ENCODE measurements around the gene VOPP1. TPM values are rescaled to one million over a fixed set of nuclear protein-coding genes. Genes with fewer than 3 reads are reported as not detected.

The VOPP1 gene
- total RNA-seq, 2 experiments from 2014 or later, result 32.6 to 34.7 TPM

DNA sequence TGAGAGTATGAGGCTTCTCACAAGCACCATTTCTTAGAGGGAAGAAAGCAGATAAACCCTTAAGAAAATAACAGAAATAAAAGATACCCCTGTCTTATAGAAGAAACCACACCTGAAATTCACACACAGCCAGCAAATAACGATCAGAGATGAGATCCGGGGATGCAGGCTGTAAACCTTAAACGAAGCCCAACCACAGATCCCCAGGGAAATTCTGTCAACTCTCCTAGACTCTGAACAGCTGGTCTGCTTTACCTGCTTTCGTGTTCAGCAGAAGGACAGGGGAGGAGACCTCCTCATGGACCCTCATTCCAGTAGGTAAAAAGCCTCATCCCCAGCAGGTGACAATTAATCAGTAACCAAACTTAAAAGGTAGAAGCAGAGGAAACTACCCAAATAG lies 45.0 kb downstream of the VOPP1 start:
- ATAC-seq (no peak), DNase-seq (no peak)
- peaks cover 56% of the 10 kb centered on the region for H3K4me1 Mint-ChIP-seq (ENCODE audit: low read depth)
- no peaks in the 10 kb centered on the region for H3K27me3 Mint-ChIP-seq
- TF ChIP-seq, protein P1, sequence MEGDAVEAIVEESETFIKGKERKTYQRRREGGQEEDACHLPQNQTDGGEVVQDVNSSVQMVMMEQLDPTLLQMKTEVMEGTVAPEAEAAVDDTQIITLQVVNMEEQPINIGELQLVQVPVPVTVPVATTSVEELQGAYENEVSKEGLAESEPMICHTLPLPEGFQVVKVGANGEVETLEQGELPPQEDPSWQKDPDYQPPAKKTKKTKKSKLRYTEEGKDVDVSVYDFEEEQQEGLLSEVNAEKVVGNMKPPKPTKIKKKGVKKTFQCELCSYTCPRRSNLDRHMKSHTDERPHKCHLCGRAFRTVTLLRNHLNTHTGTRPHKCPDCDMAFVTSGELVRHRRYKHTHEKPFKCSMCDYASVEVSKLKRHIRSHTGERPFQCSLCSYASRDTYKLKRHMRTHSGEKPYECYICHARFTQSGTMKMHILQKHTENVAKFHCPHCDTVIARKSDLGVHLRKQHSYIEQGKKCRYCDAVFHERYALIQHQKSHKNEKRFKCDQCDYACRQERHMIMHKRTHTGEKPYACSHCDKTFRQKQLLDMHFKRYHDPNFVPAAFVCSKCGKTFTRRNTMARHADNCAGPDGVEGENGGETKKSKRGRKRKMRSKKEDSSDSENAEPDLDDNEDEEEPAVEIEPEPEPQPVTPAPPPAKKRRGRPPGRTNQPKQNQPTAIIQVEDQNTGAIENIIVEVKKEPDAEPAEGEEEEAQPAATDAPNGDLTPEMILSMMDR (IDR thresholded peaks at IDR 0.05), result no peak
- H3K9me3 Mint-ChIP-seq, result no peaks in the 10 kb centered on the region
- CTCF ChIA-PET, result no interaction called here
- H3K4me3 Mint-ChIP-seq, result no peak overlapping the region
- intact Hi-C loops (cut with micrococcal nuclease), result no loop called here
- POLR2A ChIA-PET, result no interaction called here
- peaks cover 8% of the 10 kb centered on the region for H3K36me3 Mint-ChIP-seq (ENCODE audit: low read depth)
- no peak overlapping the region for H3K27ac Mint-ChIP-seq

DNA sequence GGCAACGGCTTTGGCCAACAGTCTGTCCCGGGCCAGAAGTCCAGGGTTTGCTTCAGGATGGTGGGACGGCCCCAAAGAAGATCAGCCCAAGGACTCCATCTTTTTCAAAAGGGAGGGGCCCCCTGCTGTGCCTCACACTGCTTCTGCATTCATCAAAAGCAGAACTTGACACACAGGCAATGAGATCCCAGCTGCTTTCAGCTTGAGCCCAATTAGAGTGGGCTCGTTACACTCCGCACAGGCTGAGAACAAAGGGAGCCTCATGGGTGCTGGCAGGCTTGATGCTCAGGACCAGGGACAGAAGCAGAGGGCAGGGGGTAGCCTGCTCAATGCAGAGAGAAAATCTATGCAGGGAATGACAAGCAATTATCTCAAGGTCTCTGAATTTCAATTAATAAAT lies 45.5 kb downstream of the VOPP1 start:
- CTCF ChIA-PET, result no interaction called here
- TF ChIP-seq, protein P1 (IDR thresholded peaks at IDR 0.05), result no peak
- ATAC-seq (no peak), DNase-seq (no peak)
- Mint-ChIP-seq H3K27ac (no peak overlapping the region), H3K4me1 (ENCODE audit: low read depth) (peaks cover 51% of the 10 kb centered on the region), H3K4me3 (no peak overlapping the region), H3K9me3 (no peaks in the 10 kb centered on the region), H3K36me3 (ENCODE audit: low read depth) (peaks cover 7% of the 10 kb centered on the region), H3K27me3 (no peaks in the 10 kb centered on the region)
- intact Hi-C loops (cut with micrococcal nuclease), result no loop called here
- POLR2A ChIA-PET, result interaction anchor here (0.5 kb wide), 1 partner anchor 46 kb away, joined by 3 read pairs; no protein-coding TSS in a partner anchor

GRCh38 chr7:55526329-55526728 lies 46.0 kb downstream of the VOPP1 start:
- H3K4me1 Mint-ChIP-seq (ENCODE audit: low read depth), result peaks cover 46% of the 10 kb centered on the region
- ATAC-seq (no peak), DNase-seq (no peak)
- TF ChIP-seq, protein P1 (IDR thresholded peaks at IDR 0.05), result no peak
- no peaks in the 10 kb centered on the region for H3K27me3 Mint-ChIP-seq
- intact Hi-C loops (cut with micrococcal nuclease), result no loop called here
- POLR2A ChIA-PET, result interaction anchor here (0.5 to 0.6 kb wide), 2 partner anchors 25 to 46 kb away, joined by 3 read pairs; no protein-coding TSS in a partner anchor
- peaks cover 4% of the 10 kb centered on the region for H3K36me3 Mint-ChIP-seq (ENCODE audit: low read depth)
- no peak overlapping the region for H3K27ac Mint-ChIP-seq
- CTCF ChIA-PET, result no interaction called here
- no peak overlapping the region for H3K4me3 Mint-ChIP-seq
- H3K9me3 Mint-ChIP-seq, result no peaks in the 10 kb centered on the region

- intact Hi-C loops (cut with micrococcal nuclease), result no loop called here
- POLR2A ChIA-PET, result interaction anchor here (0.7 kb wide), 1 partner anchor 9 kb away, joined by 3 read pairs; no protein-coding TSS in a partner anchor
- CTCF ChIA-PET, result interaction anchor here (1.2 to 1.8 kb wide), 4 partner anchors 8 to 91 kb away, joined by 3 to 6 read pairs (median 5); no protein-coding TSS in a partner anchor
- peaks cover 2% of the 10 kb centered on the region for H3K36me3 Mint-ChIP-seq (ENCODE audit: low read depth)
- no peaks in the 10 kb centered on the region for H3K27me3 Mint-ChIP-seq
- ATAC-seq, result no peak
- peaks cover 37% of the 10 kb centered on the region for H3K4me1 Mint-ChIP-seq (ENCODE audit: low read depth)
- no peak for DNase-seq
- H3K9me3 Mint-ChIP-seq, result no peaks in the 10 kb centered on the region
- H3K27ac Mint-ChIP-seq, result no peak overlapping the region
- H3K4me3 Mint-ChIP-seq, result no peak overlapping the region
- TF ChIP-seq, protein P1 (IDR thresholded peaks at IDR 0.05), result no peak
Observed at GRCh38 chr7:55524558-55525310, 47.6 kb downstream of the VOPP1 start.

GRCh38 chr7:55523366-55523765 lies 48.9 kb downstream of the VOPP1 start:
- H3K36me3 Mint-ChIP-seq (ENCODE audit: low read depth), result peaks cover 11% of the 10 kb centered on the region
- no peaks in the 10 kb centered on the region for H3K27me3 Mint-ChIP-seq
- TF ChIP-seq, protein P1 (IDR thresholded peaks at IDR 0.05), result no peak
- DNase-seq (no peak), ATAC-seq (no peak)
- ChIA-PET CTCF (interaction anchor here (1.2 to 1.8 kb wide), 4 partner anchors 9 to 90 kb away, joined by 3 to 6 read pairs (median 4); no protein-coding TSS in a partner anchor), POLR2A (interaction anchor here (1.6 kb wide), 1 partner anchor 17 kb away, joined by 4 read pairs; no protein-coding TSS in a partner anchor)
- H3K4me1 Mint-ChIP-seq (ENCODE audit: low read depth), result peaks cover 37% of the 10 kb centered on the region
- H3K27ac Mint-ChIP-seq, result peak overlapping the region; percentile 57
- H3K9me3 Mint-ChIP-seq, result no peaks in the 10 kb centered on the region
- intact Hi-C loops (cut with micrococcal nuclease), result no loop called here
- H3K4me3 Mint-ChIP-seq, result no peak overlapping the region
